Measurements from ENCODE around the gene CLRN3.

Gene CLRN3

DNA sequence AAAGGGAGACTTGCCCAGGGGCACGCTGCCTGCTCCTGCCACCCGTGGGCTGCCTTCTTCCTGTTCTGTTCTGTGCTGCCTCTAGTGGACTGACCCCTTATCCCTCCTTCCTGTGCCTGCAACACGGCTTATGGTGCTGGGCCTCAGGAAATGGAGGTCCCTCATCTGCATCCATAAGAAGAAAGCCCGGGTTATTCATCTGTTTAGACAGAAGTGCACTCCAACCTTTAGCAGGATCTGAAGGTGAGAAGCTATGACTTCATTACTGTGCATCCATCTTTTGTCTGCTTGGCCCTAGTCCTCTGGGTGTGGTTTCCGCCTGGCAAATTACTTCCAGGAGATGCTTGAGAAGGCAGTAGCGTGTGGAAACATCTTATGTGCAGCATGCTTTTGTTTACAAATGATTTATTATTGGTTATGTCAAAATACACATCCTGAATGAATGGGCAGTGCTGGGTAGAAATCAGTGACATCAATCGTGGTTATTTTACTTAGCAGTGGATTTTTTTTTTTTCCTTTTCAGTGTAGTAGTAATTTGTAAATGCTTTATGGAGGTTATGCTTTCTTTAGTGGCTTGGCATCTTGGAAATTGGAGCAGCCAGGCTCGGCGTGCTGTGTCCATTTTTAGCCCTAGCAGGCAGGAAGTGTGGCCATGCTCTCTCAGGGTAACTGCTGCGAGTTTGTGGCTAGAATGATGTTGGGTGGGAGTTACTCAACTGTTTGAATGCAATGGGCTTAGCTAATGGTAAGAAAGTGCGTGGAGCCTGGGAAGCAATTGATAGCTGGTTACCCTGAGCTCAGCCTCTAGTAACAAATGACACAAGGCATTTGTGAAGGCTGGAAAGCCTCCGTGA is 26.9 kb upstream of the CLRN3 start:
- DNase-seq (ENCODE audit: low spot score), result no peak

DNA sequence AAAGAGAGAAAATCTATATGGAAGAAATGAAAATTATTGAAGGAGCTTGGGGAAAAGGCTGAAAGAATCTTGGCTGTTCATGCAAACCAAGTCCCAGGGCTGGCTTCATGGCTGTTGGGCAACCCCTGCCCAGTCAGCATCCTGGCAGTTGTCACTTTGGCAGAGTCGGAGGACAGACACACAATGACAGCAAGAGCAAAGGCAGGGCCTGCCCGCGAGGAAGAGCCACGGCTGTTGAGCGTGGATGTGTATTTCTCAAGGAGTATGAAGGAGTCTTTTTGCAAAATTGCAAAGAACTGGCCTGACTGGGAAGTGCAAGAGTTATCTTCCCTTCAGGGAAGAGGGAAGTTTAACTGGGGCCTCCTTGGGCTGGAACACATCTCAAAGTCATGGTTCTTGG is 25.8 kb upstream of the CLRN3 start:
- DNase-seq (ENCODE audit: low spot score), result no peak

DNA sequence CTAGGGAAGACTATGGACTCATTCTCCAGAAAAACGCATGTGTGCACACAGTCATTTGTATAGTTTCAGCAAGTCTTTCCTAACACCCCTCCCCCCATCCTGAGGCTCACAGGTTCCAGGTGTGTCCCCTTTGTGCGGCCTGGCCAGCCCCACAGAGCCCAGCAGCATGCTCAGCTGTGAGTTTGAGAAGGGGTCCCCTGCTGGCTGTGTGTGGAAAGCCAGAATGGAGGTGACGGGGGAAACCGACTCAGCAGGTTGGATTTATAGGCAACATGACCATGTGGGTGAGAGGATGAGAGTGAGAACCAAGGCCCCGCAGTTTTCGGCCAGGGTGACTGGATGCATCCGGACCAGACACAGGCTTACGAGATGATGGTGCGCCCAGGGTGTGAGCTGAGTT is 24.1 kb upstream of the CLRN3 start:
- DNase-seq (ENCODE audit: low spot score), result no peak

DNA sequence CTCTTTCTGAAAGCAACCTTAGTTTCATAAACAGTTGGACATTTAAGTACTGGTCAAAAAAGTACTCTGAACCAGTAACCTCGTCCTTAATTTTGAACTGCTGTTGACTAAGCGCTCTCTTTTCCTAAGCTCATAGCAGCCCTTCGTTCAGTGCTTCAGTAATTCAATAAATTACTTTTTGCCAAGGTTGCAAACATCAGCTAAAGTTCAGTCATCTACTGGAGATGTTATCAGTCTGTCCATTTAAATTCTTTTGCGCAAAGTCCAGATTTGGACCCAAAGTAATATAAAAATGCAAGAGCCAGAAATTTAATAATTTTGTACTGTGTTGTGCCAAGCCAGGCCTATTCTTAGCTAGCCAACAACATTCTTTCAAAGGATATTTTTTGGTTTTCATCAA is 22.6 kb upstream of the CLRN3 start:
- DNase-seq (ENCODE audit: low spot score), result no peak

DNA sequence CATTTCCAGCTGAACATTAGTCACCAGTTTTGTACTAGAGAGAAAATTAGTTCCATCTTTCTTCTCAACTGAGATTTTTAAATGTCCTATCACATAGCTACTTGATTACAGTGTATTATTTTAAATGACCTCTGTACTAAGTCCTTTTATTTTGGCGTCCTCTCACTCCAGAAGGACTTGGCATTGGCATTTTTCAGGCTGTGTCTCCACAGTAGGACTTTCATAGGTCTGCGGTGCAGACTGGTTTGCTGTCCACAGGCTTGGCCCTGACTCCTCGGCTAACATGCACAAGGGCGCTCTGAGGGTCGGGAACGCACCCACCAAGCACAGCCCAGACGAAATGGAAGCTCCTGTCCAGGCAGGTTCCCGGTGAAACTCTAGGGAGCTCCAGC is 20.6 kb upstream of the CLRN3 start:
- DNase-seq (ENCODE audit: low spot score), result no peak

DNA sequence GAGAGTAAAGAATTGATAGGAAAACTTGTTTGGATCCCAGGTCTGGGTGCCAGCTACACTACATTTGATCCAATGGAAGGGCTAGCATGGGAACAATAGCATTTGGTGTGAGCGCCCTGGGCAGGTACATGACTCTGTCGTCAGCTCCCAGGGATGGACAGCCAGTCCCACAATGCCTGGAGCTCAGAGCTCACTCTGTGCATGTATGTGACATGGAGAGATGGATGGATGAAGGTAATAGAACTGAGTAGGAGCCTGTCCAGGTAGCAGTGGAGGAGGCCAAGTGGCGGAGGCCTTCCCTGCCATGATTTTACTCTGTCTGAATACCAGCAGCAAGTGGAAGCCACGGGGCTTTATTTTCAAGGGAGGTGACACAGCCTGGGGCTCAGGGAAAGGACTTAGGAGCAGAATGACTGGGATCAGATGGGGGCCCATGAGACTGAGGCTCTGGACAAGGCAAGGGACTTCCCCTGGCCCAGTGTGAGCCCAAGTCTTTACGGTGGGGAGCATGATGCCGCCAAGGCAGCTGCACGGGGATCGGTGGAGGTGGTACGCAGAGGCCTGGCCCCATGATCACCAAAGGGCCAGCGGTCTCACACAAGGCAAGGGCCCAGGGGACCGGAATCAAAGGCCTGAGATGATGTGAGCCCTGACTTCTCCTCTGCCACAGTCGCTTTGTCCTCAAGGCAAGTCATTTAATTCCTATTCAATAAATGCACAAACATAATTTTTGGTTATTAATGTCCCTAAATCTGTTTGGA is 20.0 kb upstream of the CLRN3 start:
- DNase-seq (ENCODE audit: low spot score), result no peak

DNA sequence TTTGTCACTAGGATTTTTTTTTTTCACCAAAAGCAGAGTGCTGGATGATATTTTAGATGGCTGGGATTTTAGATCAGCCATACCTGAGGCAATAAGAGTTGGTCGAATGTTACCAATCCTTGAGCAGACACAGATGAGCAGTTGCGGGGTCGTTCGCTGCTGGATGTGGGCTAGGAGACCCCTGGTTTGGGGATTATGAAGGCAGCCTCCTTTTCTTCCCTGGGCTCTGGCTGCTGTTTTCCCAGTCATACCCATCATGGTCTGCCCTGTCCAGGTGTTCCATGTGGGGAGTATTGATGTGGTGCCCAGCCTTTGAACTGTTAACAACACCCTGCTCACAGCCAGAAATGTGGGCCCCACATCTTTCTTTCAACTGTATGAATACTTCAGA is 19.1 kb upstream of the CLRN3 start:
- DNase-seq (ENCODE audit: low spot score), result no peak

DNA sequence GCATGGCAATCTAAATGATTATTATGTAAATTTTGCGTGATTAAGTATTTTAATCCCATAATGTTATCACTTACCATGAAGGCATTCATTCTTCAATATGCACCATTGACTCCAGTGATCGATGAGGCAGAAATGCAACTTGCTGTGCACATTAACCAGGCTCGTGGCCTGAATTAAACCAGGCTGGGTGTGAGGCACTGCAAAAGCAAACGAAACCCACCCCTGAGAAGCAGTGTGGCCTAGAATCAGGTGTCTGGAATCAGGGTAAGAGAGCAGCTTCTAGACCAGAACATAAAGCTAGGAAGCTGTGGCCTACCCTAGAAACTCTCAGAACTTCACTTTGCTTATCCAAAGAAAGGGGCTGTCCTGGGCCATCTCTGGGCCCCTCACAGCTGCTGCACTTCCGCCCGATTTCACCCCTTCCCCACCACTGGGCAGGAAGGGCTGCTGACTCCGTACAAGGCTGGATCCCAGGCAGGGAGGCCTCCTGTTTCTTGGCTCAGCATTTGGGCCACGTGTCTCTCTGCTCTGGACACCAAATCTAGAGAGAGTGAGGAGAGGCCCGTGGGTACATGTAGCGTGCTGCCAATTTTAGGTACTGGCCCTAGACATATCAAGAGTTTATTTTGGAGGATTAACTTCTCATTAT is 18.6 kb upstream of the CLRN3 start:
- DNase-seq (ENCODE audit: low spot score), result no peak

DNA sequence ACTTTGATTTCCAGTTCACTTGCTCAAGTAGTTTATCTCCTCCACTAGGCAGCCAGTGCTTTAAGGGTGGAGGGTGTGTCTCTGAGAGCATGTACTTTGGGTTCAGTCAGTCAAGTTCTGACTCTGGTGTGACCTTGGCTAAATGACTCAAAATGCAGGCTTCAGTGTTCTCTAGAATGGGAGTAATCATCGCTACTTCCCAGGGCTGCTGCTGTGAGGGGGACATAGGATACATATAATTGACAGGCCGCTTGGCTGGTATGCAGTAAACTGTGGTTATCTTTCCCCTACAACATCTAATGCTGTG is 17.7 kb upstream of the CLRN3 start:
- DNase-seq (ENCODE audit: low spot score), result no peak

DNA sequence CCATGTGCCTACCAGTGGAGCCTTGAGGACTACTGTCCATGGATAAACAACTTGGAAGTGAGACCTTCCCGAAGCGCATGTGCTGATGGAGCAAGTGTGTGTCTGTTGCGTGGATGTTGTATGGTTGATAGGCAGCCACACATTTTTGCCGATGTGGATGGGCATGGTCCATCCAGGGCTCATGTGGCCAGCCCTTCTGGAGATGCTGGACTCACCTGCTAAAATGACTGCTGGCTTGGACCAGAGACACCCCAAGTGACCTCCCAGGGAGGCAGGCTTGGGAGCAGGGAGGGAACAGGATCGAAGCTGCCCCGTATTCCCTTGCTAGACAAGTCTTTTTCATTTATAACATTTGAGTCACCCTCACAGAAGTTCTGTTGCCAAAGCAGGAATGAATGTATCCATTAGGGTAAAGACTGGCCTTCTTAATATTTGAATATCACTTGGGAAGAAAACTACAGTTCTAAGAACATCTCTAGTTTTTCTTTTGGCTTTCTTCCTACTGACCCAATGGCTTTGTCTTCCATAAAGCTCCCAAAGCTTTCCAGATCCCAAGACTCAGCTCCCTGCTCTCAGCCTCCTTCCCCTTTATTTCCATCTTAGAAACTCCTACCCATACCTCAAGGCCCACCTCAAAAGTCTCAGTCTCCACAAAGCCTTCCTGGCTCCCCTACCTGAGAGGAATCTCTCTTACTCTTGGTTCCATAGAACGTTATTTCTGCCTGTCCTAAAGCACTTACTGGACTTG is 17.1 kb upstream of the CLRN3 start:
- DNase-seq (ENCODE audit: low spot score), result no peak

DNA sequence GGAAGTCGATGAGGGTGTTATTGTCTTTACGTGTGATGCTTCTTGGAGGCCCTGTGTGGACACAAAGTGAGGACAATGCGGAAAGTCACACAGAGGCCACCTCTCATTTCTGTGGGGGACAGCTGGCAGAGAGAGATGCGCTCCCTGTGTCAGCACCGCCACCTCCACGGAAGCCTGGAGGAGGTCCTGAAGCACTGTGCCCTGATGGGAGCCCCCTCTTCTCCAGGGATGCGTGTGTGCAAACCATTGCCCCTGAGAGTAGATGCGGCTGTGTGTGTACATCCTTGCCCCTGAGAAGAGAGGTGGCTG is 16.2 kb upstream of the CLRN3 start:
- DNase-seq (ENCODE audit: low spot score), result no peak

DNA sequence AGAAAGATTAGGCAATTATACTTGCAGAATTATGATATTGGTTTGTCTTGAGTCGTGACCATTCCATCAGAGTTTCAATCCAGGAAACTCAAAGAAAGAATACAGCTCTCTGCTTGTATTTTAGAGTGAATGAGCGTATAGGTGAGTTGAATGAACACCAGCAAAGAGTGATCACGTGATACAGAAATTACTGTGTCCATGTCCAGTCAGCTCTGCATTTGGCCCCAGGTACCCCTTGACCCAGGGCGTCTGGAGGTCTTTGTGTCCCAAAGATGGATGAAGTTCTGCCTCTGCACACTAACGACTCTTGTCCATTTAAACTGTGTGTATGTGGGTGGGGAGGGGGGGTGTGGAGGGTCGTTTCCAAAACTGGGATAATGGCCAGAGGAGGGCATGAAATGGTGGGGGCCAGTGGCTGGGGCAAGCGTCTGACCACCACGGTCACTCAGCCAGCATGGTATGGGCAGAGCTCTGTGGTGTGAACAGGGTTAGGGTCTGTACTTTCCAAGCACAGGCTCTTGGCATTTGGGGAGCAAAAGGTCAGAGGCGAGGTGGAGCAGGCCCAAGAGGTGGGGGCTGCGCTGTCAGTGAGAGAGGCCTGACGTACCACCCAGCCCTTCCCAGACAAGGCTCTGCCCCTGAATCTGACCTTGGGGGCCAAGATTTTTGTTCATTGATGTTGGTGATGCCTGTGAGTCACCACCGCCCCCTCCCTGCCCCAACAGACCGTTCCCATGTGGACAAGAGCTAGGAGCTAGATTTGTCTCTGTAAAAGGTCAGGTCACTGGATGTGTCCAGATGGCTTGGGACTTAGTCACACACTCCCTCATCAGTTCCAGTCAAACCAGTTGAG is 15.6 kb upstream of the CLRN3 start:
- DNase-seq (ENCODE audit: low spot score), result no peak

DNA sequence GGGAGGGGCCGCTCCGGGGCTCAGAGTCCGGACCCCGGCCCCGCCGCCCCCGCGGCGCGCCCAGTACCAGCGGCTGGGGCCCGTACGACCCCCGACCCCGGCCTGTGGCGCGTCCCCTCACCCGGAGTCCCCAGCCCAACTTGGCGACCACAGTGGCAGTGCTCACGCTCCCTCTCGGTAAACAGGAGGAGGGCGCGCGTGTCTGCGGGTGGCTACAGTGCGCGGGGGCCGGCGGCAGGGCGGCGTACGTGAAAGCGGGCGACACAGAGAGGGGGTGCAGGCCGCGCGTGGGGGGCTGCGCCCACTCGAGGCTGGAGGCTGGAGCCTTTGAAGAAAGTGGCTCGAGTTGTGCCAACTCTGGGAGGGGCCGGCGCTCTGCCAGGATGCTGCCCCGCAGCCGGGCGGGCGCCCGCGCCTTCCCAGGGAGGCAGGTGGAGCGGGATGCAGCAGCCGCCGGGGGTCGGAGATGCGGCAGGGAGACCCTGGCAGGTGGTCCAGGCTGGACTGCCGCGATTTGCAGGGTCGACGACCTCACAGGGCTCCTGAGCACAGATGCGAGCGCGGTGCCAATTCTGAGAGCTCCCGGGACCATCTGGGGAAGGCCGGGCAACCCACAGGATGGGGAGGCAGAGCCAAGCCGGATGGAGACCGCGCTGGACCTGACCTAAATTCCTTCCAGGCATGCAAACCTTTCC is 14.8 kb upstream of the CLRN3 start:
- no peak for DNase-seq (ENCODE audit: low spot score)

DNA sequence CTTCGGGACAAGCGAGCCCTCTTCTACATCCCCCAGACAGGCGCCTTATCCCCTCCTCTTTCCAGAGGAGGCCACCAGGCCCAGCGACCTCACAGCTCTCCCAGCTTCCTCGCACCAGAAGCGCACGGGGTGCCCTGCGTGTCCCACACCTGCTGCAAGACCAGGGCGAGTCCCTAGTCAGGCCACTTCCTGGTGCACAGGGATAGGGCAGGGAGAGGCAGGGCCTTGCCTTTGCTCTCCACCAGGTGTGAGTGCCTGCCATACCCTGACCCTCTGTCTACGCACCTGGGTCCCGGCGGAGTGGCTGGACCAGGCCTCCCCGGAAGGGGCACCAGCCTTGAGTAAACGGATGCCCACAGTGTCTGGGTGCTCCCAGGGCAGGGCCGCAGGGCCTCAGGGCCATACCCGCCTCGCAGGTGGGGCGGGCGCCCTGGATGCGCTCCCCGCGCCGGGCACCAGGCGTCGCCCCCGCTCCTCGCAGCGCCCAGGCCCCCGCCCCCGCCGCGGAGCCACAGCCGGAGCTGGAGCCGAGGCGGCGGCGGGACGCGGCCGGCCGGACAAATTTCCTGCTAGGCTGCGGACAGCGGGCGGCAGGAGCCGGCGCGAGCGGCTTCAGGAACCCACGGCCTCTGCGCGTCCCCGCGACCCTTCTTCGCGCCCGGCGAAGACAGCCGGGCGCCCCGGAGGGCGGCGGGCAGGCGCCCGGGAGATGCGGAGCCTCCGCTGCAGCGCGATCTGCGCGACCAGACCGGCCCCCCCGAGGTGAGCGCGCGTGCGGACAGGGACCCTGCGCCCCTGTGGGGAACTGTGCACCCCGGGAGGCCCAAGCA is 14.0 kb upstream of the CLRN3 start, which contains the start of gene PTPRE:
Gene PTPRE, plus strand, starts transcription at position 556 of the 830 bp plus-strand sequence. CDS start 133,779 bp downstream, outside the sequence.
- DNase-seq (ENCODE audit: low spot score), result peak; percentile 78

DNA sequence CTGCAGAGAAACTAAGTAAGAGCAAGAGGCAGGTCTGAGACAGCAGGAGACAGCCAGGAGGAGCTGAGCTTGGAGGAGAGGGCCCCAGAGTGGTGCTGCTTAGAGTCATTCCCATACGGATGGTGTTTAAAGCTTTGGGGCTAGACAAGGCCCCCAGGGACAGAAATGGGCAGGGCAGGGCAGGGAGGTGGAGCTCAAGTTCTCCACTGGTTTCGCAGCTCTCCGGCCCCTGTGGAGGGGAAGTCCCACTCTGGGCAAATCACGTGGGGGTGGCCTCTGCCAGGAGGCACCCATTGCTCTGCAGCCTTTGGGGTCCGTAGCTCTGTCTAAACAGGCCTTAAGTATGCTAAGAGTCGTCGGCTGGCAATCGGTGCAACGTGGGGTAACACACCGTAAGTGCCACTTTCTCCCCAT is 13.1 kb upstream of the CLRN3 start:
- DNase-seq (ENCODE audit: low spot score), result no peak

DNA sequence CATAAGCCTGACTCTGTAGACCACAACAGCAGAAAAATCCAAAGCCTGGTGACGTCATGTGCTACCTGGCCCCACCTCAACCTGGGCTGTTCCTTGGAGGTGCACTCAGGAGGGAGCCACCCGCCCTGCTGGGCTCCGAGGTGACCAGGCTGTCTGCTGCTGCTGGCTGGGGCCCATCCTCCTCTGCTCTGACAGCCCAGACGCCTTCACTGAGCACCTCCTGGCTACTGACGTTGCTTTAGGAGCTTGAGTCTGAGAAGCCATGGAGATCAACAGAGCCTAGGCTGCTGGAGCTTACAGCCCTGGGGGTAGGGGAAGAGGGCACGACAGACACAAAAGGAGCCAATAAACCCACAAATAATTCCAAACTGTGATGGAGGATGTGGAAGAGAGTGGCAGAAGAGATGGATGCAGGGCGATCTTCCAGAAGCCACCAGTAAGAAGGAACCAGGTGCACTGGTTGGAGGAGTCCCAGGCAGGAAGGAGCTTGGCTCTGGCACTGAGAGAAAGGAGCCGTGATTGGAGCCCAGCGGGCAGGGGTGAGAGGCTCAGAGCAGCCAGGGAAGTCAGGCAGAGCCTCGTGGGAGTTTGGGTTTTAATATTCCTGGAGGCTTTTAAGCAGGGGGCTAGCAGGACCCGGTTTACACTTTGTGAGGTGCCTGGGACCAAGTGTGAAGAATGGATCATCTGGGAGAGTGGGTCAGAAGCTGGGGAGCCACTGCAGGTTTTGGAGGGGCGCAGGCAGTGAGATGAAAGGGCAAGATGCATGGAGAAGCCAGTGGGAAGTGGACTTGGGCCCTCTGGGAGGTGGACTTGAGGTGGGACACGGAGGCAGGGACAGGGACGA is 12.5 kb upstream of the CLRN3 start:
- DNase-seq (ENCODE audit: low spot score), result no peak

DNA sequence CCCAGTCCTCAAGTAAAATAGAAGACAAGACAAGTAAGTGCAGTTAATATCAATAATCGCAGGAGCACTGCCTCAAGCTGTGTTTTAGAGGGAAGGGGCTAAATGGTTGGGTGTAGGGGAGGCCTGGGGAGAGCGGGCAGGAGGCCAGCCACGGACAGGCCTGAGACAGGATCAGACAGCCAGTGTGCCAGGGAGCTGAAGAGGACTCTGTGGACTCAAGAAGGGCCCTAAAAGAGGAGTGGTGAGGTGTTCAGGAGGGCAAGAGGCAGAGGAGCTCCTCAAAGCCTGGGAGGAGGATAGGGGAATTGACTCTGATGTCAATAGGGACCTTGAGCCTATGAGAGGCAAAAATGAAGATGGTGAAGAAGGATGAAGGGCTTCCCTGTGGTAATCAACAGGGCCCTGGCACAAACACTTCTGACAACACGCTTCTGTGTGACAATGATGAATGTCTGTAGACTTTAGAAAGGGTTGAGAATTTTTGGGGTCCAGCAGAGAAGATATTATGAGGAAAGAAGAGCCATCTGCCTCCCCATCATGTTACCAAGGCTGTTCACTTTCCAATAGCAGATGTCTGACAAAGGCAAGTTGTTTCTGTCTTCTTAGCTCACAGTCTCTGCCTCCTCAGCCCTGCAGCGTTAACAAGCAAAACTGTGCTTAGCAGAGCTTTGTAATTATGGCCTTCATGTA is 11.7 kb upstream of the CLRN3 start:
- DNase-seq (ENCODE audit: low spot score), result no peak

DNA sequence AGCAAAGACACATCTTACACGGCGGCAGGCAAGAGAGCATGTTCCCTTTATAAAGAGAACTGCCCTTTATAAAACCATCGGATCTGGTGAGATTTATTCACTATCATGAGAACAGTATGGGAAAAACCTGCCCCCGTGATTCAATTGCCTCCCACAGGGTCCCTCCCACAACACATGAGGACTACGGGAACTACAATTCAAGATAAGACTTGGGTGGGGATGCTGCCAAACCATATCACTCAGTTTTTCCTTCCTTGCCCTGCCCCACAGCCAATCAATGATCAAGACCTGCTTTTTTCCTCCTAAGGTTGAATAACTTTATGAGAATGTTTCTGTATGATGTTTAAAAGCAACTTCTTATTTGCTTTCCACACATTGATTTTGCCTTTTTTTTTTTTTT is 11.0 kb upstream of the CLRN3 start:
- no peak for DNase-seq (ENCODE audit: low spot score)

Data from LoVo (cell line).